HepG2 (cell line): ENCODE measurements around the gene OTOP3. TPM values are rescaled to one million over a fixed set of nuclear protein-coding genes. Genes with fewer than 3 reads are reported as not detected.

Source experiments
- FLYWCH1 ChIP-seq: sonication (generic); formaldehyde crosslinking; IDR thresholded peaks from 2 replicates; pipeline ENCODE4 v1.8.1; 2023; ENCODE audit warnings: mild to moderate bottlenecking, missing genetic modification reagents
- GPN1 ChIP-seq: sonication (generic); formaldehyde crosslinking; IDR thresholded peaks from 2 replicates; pipeline ENCODE4 v1.5.1; 2020; ENCODE audit warnings: missing genetic modification reagents, borderline replicate concordance
- HNF1B ChIP-seq: sonication (generic); formaldehyde crosslinking; IDR thresholded peaks from 2 replicates; pipeline ENCODE4 v1.5.1; 2020; ENCODE audit warnings: mild to moderate bottlenecking, moderate library complexity, missing genetic modification reagents
- KDM2A ChIP-seq: sonication (generic); formaldehyde crosslinking; IDR thresholded peaks from 2 replicates; pipeline ENCODE4 v1.4.0; 2020; ENCODE audit warnings: low read depth, missing genetic modification reagents, borderline replicate concordance
- LBX2 ChIP-seq: sonication (generic); formaldehyde crosslinking; IDR thresholded peaks from 2 replicates; pipeline ENCODE4 v1.5.0; 2020; ENCODE audit warnings: missing genetic modification reagents, mild to moderate bottlenecking, borderline replicate concordance
- MATR3 ChIP-seq: sonication (generic); formaldehyde crosslinking; IDR thresholded peaks from 2 replicates; pipeline ENCODE4 v1.4.0; 2020; ENCODE audit warnings: missing genetic modification reagents
- MTA3 ChIP-seq: sonication (generic); formaldehyde crosslinking; IDR thresholded peaks from 2 replicates; pipeline ENCODE4 v1.4.0; 2020; ENCODE audit warnings: missing genetic modification reagents
- MXD1 ChIP-seq: sonication (generic); formaldehyde crosslinking; IDR thresholded peaks from 2 replicates; pipeline ENCODE4 v1.4.0; 2020; ENCODE audit warnings: mild to moderate bottlenecking, missing genetic modification reagents
- MXI1 ChIP-seq: IDR thresholded peaks from 3 replicates; pipeline ENCODE4 v1.6.1; 2012; ENCODE audit warnings: low read depth, low read length, inconsistent platforms, borderline replicate concordance
- NR2F2 ChIP-seq: IDR thresholded peaks from 2 replicates; pipeline ENCODE4 v1.6.1; 2012; ENCODE audit warnings: low read depth, inconsistent platforms, borderline replicate concordance
- PAF1 ChIP-seq: IDR thresholded peaks from 2 replicates; pipeline ENCODE4 v1.6.1; 2016; ENCODE audit warnings: missing genetic modification reagents, missing compliant biosample characterization
- PREB ChIP-seq: sonication (generic); formaldehyde crosslinking; IDR thresholded peaks from 2 replicates; pipeline ENCODE4 v1.4.0; 2020; ENCODE audit warnings: missing genetic modification reagents
- SPEN ChIP-seq: sonication (generic); formaldehyde crosslinking; IDR thresholded peaks from 2 replicates; pipeline ENCODE4 v1.5.1; 2020; ENCODE audit warnings: low read depth, mild to moderate bottlenecking, missing genetic modification reagents
- SRF ChIP-seq: IDR thresholded peaks from 2 replicates; pipeline ENCODE4 v1.6.1; 2011; ENCODE audit warnings: mild to moderate bottlenecking, low read depth, low read length, moderate library complexity
- TGIF2 ChIP-seq: IDR thresholded peaks from 2 replicates; pipeline ENCODE4 v1.6.1; 2016; ENCODE audit warnings: control low read depth, missing compliant biosample characterization
- TMF1 ChIP-seq: sonication (generic); formaldehyde crosslinking; IDR thresholded peaks from 2 replicates; pipeline ENCODE4 v1.8.1; 2022; ENCODE audit warnings: low read depth, missing genetic modification reagents
- ZC3H4 ChIP-seq: sonication (generic); formaldehyde crosslinking; IDR thresholded peaks from 2 replicates; pipeline ENCODE4 v1.4.0; 2020; ENCODE audit warnings: missing genetic modification reagents, borderline replicate concordance
- ZFP36L2 ChIP-seq: sonication (generic); formaldehyde crosslinking; IDR thresholded peaks from 2 replicates; pipeline ENCODE4 v1.4.0; 2020; ENCODE audit warnings: missing genetic modification reagents
- ZFP82 ChIP-seq: sonication (generic); formaldehyde crosslinking; IDR thresholded peaks from 2 replicates; pipeline ENCODE4 v1.5.1; 2020; ENCODE audit warnings: mild to moderate bottlenecking, missing genetic modification reagents, borderline replicate concordance
- ZNF225 ChIP-seq: sonication (generic); formaldehyde crosslinking; IDR thresholded peaks from 2 replicates; pipeline ENCODE4 v1.4.0; 2020; ENCODE audit warnings: mild to moderate bottlenecking, missing genetic modification reagents
- ZNF260 ChIP-seq: sonication (generic); formaldehyde crosslinking; IDR thresholded peaks from 2 replicates; pipeline ENCODE4 v1.4.0; 2020; ENCODE audit warnings: missing genetic modification reagents, low read depth, mild to moderate bottlenecking, borderline replicate concordance
- ZNF263 ChIP-seq: sonication (generic); formaldehyde crosslinking; IDR thresholded peaks from 2 replicates; pipeline ENCODE4 v1.4.0; 2020; ENCODE audit warnings: missing genetic modification reagents
- ZNF414 ChIP-seq: sonication (generic); formaldehyde crosslinking; IDR thresholded peaks from 2 replicates; pipeline ENCODE4 v1.5.0; 2020; ENCODE audit warnings: missing genetic modification reagents
- ZNF691 ChIP-seq: sonication (generic); formaldehyde crosslinking; IDR thresholded peaks from 2 replicates; pipeline ENCODE4 v1.4.0; 2020; ENCODE audit warnings: missing genetic modification reagents, low read depth, mild to moderate bottlenecking, borderline replicate concordance
- ZNF724P ChIP-seq: sonication (generic); formaldehyde crosslinking; IDR thresholded peaks from 2 replicates; pipeline ENCODE4 v1.8.0; 2022; ENCODE audit warnings: missing genetic modification reagents, borderline replicate concordance
- ZNF766 ChIP-seq: sonication (generic); formaldehyde crosslinking; IDR thresholded peaks from 2 replicates; pipeline ENCODE4 v1.5.0; 2020; ENCODE audit warnings: missing genetic modification reagents, borderline replicate concordance
- polyA plus RNA-seq, 8 experiments: library from polyadenylated mRNA; depleted of rRNA in 3 of 8; stranded (reverse) in 7 of 8; unstranded in 1 of 8; fragments of >200 nt; fragmentation: Illumina TruSeq in 4 of 8; extraction: Trizol in 4 of 8; gene quantifications; 2 replicates each; pipeline versions ENCODE4 v1.2.1 to v1.2.3, GENCODE V29; 2011 to 2016; ENCODE audit warnings: low read depth in 4 of 8, missing spikeins in 1 of 8, mixed read lengths in 1 of 8; ENCODE audit not compliant: insufficient read depth in 1 of 8
- total RNA-seq, 5 experiments: library from RNA; depleted of rRNA; stranded (reverse); fragments of >200 nt; fragmentation: Illumina TruSeq; extraction: Trizol; gene quantifications; 2 replicates each; pipeline ENCODE4 v1.2.3, GENCODE V29; 2016; ENCODE audit warnings: low read depth in 1 of 5

Gene OTOP3
- total and polyA plus RNA-seq, 2 of the 13 experiments (the other 11 are each of a cell fraction or from before 2014, with no cell fraction given): not detected

- no peak for TF ChIP-seq HNF1B (CRISPR knock-in tag)
- no peak for TF ChIP-seq TGIF2
- TF ChIP-seq ZNF260 (CRISPR knock-in tag): no peak
- TF ChIP-seq ZNF263 (CRISPR knock-in tag): no peak
- TF ChIP-seq MXI1: no peak; the same call in 2 of the 3 replicates
- no peak for TF ChIP-seq PREB
- no peak for TF ChIP-seq PAF1 (CRISPR knock-in tag)
- TF ChIP-seq GPN1 (CRISPR knock-in tag): no peak
- no peak for TF ChIP-seq ZNF766 (CRISPR knock-in tag)
- no peak for TF ChIP-seq ZNF414 (CRISPR knock-in tag)
- TF ChIP-seq MTA3 (CRISPR knock-in tag): no peak
- 0 out of 2 replicates have a peak, but pooled peaks have one; percentile 21 for TF ChIP-seq KDM2A (CRISPR knock-in tag)
- no peak for TF ChIP-seq SRF
- TF ChIP-seq ZFP36L2 (CRISPR knock-in tag): no peak
- TF ChIP-seq MXD1: peak; percentile 64; the same call in 1 of the 2 replicates
- TF ChIP-seq LBX2: no peak
- TF ChIP-seq ZNF691 (CRISPR knock-in tag): no peak
- no peak for TF ChIP-seq ZC3H4 (CRISPR knock-in tag)
- no peak for TF ChIP-seq SPEN
- TF ChIP-seq NR2F2: no peak
- TF ChIP-seq FLYWCH1 (CRISPR knock-in tag): no peak
- 0 out of 2 replicates have a peak, but pooled peaks have one; percentile 44 for TF ChIP-seq ZFP82 (CRISPR knock-in tag)
- 0 out of 2 replicates have a peak, but pooled peaks have one; percentile 60 for TF ChIP-seq ZNF724P (CRISPR knock-in tag)
- no peak for TF ChIP-seq ZNF225 (CRISPR knock-in tag)
- TF ChIP-seq MATR3 (CRISPR knock-in tag): no peak
- 0 out of 2 replicates have a peak, but pooled peaks have one; percentile 47 for TF ChIP-seq TMF1
Measured at GRCh38 chr17:74972973-74973328, 37.3 kb downstream of the OTOP3 start (continued).
